Measurements from ENCODE around the gene NACAD. TPM values are rescaled to one million over a fixed set of nuclear protein-coding genes. Genes with fewer than 3 reads are reported as not detected.

Gene NACAD
- total RNA-seq, 1 experiment from 2014 or later: 5.5 TPM

GRCh38 chr7:45061806-45062425 lies 26.9 kb downstream of the NACAD start:
- no peak for DNase-seq (ENCODE audit: low spot score)
- no peak overlapping the region for H3K27ac Mint-ChIP-seq
- H3K9me3 Mint-ChIP-seq: no peaks in the 10 kb centered on the region
- TF ChIP-seq AR (CRISPR knock-in tag; IDR thresholded peaks at IDR 0.05): no peak
- TF ChIP-seq, protein P1, sequence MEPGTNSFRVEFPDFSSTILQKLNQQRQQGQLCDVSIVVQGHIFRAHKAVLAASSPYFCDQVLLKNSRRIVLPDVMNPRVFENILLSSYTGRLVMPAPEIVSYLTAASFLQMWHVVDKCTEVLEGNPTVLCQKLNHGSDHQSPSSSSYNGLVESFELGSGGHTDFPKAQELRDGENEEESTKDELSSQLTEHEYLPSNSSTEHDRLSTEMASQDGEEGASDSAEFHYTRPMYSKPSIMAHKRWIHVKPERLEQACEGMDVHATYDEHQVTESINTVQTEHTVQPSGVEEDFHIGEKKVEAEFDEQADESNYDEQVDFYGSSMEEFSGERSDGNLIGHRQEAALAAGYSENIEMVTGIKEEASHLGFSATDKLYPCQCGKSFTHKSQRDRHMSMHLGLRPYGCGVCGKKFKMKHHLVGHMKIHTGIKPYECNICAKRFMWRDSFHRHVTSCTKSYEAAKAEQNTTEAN (CRISPR knock-in tag; IDR thresholded peaks at IDR 0.05): no peak
- no peak for TF ChIP-seq IRF1 (CRISPR knock-in tag; IDR thresholded peaks at IDR 0.05)
- H3K36me3 Mint-ChIP-seq: peaks cover 3% of the 10 kb centered on the region; the same call in 1 of the 2 replicates
- ChIA-PET POLR2A (no interaction called here), CTCF (no interaction called here)
- H3K4me1 Mint-ChIP-seq: no peaks in the 10 kb centered on the region
- H3K27me3 Mint-ChIP-seq (ENCODE audit: low read depth): no peaks in the 10 kb centered on the region
- ATAC-seq: no peak
- H3K4me3 Mint-ChIP-seq: no peak overlapping the region

DNA sequence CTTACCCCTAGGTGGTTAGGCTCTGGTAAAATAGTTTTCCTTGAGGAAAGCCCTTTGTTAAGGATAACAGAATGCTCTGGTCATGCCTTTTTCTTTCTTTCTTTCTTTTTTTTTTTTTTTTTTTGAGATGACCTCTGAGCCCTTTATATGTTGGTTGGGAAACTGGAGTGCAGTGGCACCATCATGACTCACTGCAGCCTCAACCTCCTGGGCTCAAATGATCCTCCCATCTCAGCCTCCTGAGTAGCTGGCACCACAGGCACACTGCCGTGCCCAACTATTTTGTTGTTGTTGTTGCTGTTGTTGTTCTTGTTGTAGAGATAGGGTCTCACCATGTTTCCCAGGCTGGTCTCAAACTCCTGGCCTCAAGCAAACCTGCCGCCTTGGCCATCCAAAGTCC lies 27.4 kb downstream of the NACAD start:
- H3K4me1 Mint-ChIP-seq: no peaks in the 10 kb centered on the region
- no peak for ATAC-seq
- CTCF ChIA-PET: no interaction called here
- TF ChIP-seq, protein P2, sequence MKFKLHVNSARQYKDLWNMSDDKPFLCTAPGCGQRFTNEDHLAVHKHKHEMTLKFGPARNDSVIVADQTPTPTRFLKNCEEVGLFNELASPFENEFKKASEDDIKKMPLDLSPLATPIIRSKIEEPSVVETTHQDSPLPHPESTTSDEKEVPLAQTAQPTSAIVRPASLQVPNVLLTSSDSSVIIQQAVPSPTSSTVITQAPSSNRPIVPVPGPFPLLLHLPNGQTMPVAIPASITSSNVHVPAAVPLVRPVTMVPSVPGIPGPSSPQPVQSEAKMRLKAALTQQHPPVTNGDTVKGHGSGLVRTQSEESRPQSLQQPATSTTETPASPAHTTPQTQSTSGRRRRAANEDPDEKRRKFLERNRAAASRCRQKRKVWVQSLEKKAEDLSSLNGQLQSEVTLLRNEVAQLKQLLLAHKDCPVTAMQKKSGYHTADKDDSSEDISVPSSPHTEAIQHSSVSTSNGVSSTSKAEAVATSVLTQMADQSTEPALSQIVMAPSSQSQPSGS (CRISPR knock-in tag; IDR thresholded peaks at IDR 0.05; ENCODE audit: borderline replicate concordance, low read depth): no peak
- TF ChIP-seq, protein P3, sequence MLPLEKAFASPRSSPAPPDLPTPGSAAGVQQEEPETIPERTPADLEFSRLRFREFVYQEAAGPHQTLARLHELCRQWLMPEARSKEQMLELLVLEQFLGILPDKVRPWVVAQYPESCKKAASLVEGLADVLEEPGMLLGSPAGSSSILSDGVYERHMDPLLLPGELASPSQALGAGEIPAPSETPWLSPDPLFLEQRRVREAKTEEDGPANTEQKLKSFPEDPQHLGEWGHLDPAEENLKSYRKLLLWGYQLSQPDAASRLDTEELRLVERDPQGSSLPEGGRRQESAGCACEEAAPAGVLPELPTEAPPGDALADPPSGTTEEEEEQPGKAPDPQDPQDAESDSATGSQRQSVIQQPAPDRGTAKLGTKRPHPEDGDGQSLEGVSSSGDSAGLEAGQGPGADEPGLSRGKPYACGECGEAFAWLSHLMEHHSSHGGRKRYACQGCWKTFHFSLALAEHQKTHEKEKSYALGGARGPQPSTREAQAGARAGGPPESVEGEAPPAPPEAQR (CRISPR knock-in tag; IDR thresholded peaks at IDR 0.05): no peak
- TF ChIP-seq, protein P4, sequence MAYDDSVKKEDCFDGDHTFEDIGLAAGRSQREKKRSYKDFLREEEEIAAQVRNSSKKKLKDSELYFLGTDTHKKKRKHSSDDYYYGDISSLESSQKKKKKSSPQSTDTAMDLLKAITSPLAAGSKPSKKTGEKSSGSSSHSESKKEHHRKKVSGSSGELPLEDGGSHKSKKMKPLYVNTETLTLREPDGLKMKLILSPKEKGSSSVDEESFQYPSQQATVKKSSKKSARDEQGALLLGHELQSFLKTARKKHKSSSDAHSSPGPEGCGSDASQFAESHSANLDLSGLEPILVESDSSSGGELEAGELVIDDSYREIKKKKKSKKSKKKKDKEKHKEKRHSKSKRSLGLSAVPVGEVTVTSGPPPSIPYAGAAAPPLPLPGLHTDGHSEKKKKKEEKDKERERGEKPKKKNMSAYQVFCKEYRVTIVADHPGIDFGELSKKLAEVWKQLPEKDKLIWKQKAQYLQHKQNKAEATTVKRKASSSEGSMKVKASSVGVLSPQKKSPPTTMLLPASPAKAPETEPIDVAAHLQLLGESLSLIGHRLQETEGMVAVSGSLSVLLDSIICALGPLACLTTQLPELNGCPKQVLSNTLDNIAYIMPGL (CRISPR knock-in tag; IDR thresholded peaks at IDR 0.05): no peak
- TF ChIP-seq GABPB1 (CRISPR knock-in tag; IDR thresholded peaks at IDR 0.05) (no peak), NR1H2 (CRISPR knock-in tag; IDR thresholded peaks at IDR 0.05) (no peak), FOXP1 (CRISPR knock-in tag; IDR thresholded peaks at IDR 0.05; ENCODE audit: borderline replicate concordance) (no peak), SMAD4 (CRISPR knock-in tag; IDR thresholded peaks at IDR 0.05) (no peak), ATF1 (CRISPR knock-in tag; IDR thresholded peaks at IDR 0.05) (no peak), SMAD3 (CRISPR knock-in tag; IDR thresholded peaks at IDR 0.05; ENCODE audit: borderline replicate concordance) (no peak), ZNF317 (CRISPR knock-in tag; IDR thresholded peaks at IDR 0.05; ENCODE audit: borderline replicate concordance, low read depth) (no peak), ZNF532 (CRISPR knock-in tag; IDR thresholded peaks at IDR 0.05; ENCODE audit: borderline replicate concordance) (no peak), NFATC4 (CRISPR knock-in tag; IDR thresholded peaks at IDR 0.05) (no peak)
- TF ChIP-seq, protein P1 (CRISPR knock-in tag; IDR thresholded peaks at IDR 0.05): no peak
- TF ChIP-seq, protein P5, sequence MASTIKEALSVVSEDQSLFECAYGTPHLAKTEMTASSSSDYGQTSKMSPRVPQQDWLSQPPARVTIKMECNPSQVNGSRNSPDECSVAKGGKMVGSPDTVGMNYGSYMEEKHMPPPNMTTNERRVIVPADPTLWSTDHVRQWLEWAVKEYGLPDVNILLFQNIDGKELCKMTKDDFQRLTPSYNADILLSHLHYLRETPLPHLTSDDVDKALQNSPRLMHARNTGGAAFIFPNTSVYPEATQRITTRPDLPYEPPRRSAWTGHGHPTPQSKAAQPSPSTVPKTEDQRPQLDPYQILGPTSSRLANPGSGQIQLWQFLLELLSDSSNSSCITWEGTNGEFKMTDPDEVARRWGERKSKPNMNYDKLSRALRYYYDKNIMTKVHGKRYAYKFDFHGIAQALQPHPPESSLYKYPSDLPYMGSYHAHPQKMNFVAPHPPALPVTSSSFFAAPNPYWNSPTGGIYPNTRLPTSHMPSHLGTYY (CRISPR knock-in tag; IDR thresholded peaks at IDR 0.05): no peak

More for the DNA sequence above, 27.4 kb downstream of the NACAD start:
- DNase-seq (ENCODE audit: low spot score): no peak
- Mint-ChIP-seq H3K36me3 (peaks cover 3% of the 10 kb centered on the region; the same call in 1 of the 2 replicates), H3K9me3 (no peaks in the 10 kb centered on the region), H3K27me3 (ENCODE audit: low read depth) (no peaks in the 10 kb centered on the region), H3K27ac (no peak overlapping the region), H3K4me3 (no peak overlapping the region)
- POLR2A ChIA-PET: no interaction called here
